GM21825 (cell line): ENCODE data around the gene PRDM16.

ENCODE experiments used
- ATAC-seq: cut with Tn5 transposase; IDR thresholded peaks from one replicate; pipeline ENCODE4 v1.9.1; 2021; ENCODE audit warnings: mild to moderate bottlenecking, moderate library complexity; ENCODE audit not compliant: unreplicated experiment

PRDM16 gene

DNA sequence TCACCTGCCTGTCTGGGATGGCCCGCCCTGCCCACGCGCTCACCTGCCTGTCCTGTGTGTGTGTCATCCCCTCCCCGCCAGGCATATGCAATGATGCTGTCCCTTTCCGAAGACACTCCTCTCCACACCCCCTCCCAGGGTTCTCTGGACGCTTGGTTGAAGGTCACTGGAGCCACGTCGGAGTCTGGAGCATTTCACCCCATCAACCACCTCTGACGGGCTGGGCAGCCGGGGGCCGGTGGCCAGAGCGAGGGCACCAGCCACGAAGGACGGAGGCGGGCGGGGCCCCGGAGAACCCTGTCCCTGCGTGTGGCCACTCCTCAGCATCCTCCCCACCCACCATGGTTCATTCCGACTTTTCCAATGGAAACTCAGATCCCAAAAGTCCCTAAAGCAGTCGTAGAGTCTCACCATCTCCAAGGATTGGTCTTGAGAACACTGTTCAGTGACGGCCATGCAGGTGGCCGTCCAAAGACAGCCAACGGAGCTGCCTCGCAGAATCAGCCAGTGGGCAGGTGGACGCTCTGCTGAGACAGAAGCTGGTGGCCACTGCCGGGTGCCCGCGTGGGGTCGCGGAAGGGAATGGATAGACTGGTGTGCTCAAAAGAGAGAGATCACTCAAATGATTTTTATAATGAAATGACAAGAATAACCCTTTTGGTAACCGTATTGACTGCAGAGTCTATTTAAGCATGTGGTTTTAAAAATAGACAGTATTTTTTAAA, 364.8 kb downstream of the PRDM16 start:
- ATAC-seq = no peak

GRCh38 chr1:3434406-3435110, 365.6 kb downstream of the PRDM16 start:
- ATAC-seq = no peak

DNA sequence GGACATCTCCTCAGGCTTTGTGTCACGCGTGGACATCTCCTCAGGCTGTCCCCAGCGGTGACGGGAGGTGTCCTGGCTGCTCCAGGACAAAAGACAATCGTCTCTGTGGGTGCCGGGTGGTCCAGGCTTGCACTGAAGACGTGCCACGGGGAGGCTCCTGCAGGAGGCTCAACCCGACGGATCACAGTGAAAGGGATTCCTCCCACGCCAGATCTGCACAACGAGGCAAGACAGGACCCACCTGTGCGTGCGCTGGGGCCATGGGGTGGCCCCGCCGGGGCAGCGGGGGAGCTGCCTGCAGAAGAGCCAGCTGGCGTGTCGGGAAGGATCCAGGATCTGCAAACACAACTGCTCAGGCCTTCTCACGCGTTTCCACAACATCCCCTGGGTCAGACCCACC, 366.7 kb downstream of the PRDM16 start:
- ATAC-seq = no peak

- ATAC-seq = no peak
Observed at GRCh38 chr1:3436451-3436850, 367.4 kb downstream of the PRDM16 start.

GRCh38 chr1:3436901-3437300, 367.9 kb downstream of the PRDM16 start:
- no peak for ATAC-seq

- no peak for ATAC-seq
Observed at GRCh38 chr1:3438661-3439180, 369.7 kb downstream of the PRDM16 start.

DNA sequence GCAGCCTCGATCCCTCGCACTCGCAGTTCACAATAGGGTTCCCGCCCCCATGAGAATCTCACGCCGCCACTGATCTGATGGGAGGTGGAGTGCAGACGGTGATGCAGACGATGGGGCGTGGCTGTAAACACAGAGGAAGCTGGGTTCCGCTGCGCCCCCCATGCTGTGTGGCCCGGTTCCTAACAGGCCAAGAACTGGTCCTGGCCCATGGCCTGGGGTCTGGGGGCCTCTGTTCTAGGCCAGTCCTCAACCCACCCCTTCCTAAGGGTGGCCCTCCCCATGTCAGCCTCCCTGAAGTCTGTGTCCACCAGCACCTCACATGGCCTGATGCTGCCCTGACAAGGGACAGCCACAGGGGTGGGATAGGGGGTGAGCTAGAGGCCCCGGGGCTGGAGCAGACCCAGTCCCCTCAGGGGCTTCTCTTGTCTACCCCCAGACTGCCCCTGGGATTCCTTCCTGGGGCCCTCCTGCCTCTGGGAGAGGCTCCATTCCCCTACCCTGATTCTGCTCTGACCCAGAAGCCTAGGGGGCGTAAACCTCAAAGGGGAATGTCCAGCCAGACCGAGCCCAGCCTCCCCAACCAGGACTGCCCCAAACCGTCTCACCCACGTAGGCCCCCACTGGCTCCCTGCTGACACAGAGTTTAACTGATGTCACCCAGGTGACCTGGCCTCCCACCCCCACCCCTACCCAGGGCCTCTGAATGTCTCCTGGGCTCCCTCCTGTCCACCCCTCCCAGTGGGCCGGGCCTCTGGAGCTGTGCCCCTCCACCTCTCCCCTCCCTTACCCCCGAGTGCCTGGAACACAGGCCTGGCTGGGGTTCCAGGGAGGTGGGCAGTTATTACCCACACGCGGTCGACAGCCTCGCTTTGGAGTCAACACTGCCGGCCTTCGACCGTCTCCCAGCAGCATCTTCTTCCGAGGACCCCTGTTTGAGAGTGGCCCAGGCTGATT, 370.6 kb downstream of the PRDM16 start:
- ATAC-seq = no peak

GRCh38 chr1:3440300-3440681, 371.3 kb downstream of the PRDM16 start:
- ATAC-seq = no peak

- ATAC-seq = no peak
Observed at GRCh38 chr1:3440711-3441409, 371.9 kb downstream of the PRDM16 start.

- ATAC-seq = no peak
Observed at GRCh38 chr1:3441410-3441847, 372.4 kb downstream of the PRDM16 start.

DNA sequence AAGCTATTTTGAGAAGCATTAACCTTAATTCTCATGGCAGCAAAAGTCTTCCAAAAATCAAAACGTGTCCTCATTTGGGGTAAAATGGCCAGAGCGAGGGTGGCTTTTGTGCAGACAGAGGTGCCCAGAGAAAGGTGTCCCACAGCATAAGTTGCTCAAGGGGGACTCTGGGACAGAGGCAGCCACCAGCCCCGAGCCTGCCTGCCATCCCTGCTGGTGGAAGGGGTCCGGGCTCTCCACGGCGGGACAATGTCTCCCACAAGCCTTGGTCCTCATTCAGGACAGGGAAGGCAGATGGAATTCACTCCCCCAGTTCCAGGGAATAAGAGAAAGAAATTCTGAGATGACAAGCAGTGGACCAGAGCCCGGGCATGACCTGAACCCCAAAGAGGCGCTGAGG, 372.9 kb downstream of the PRDM16 start:
- no peak for ATAC-seq

- no peak for ATAC-seq
Observed at GRCh38 chr1:3442331-3442730, 373.3 kb downstream of the PRDM16 start.

DNA sequence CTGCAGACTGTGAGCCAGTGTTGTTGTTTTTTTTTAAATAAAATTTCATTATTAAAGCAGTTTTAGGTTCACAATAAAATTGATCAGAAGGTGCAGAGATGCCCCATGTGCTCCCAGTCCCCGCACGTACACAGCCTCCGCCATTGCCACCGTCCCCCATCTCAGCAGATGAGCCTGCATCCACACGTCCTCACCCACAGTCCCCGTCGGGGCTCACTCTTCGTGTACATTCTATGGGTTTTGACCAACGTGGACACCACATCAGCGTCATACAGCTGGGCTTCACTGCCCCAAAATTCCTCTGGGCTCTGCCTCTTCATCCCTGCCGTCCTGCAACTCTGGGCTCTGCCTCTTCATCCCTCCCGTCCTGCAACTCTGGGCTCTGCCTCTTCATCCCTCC, 373.9 kb downstream of the PRDM16 start:
- no peak for ATAC-seq

GRCh38 chr1:3443807-3444206, 374.8 kb downstream of the PRDM16 start:
- ATAC-seq = no peak

GRCh38 chr1:3444298-3444697, 375.3 kb downstream of the PRDM16 start:
- ATAC-seq = no peak

DNA sequence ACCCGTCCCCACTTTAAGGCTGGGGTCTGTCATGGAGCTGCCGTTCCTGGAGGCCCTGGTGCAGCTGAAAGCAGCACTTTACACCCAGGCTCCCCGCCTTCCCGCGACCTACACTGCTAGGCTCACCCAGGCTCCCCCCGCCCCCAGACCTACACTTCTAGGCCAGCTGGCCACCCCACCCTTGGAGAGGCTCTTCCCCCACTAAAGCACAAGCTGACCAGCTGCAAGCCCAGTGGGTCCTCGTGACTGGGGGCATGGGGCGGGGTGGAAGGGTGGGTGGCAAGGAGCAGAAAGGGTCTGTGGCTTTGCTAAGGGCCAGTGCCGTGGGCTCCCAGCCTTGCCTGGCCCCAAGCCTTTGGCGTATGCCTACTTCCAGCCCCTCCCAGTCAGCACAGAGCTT, 375.7 kb downstream of the PRDM16 start:
- no peak for ATAC-seq

GRCh38 chr1:3450202-3450863, 381.3 kb downstream of the PRDM16 start:
- ATAC-seq = no peak

DNA sequence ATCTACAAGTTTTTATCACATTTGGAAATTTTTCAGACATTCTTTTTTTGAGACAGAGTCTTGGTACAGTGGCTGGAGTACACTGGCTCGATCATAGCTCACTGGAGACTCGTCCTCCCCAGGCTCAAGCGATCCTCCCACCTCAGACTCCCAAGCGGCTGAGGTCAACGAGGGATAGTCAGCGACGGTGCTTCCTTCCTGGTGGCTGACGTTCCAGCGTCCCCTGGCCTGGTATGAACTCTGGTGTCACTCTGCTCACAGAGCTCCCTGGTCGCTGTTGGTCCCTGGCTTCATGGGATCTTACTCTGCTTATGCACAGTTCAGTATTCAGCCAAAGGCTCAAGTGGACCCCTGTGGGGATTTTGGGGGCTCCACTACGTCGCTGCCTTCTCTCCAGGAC, 382.0 kb downstream of the PRDM16 start:
- ATAC-seq = no peak

DNA sequence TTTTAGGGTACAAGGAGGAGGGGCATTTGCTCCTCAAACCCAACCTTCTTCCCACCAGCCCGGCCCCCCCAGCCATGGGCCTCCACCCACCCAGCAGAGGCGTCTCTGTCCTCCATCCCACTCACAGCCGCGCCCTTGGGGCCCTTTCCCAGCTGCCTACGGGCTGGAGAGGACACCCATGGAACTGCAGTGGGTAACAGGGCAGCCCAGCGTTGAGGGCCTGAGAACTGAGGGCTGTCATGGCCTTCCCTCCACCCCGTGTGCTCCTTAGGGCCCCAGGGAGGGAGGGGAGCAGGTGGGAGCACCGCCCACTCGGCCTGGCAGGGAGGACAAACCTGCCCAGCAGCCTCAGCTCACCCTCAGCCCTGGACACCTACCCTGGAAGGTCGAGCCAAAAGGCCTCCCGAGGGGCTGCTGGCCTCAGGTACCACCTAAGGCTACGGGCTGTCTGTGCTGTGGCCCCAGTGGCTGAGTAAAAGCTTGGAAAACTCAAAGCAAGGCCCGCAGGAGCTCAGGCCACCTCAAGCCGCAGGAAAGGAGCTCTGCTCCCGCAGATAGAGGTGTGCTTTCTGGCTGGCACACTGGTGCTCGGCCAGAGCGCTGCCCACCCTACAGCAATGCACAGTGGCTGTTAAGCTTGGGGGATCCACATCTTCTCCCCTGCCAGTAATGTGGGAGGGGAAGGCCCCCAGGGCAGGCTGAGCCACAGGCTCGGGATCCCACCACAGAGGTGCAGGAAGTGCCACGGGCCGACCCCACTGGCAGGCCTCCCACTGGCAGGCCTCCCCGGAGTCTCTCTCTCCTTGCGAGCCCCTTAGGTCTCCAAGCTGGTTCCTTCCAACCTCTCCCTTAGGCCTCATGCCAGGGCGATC, 383.2 kb downstream of the PRDM16 start:
- ATAC-seq = no peak
